Liver (tissue), 9 donors: ENCODE measurements around the gene LYSMD1. TPM values are rescaled to one million over a fixed set of nuclear protein-coding genes. Genes with fewer than 3 reads are reported as not detected.

ENCODE experiments used
- DNase-seq: peaks from one replicate; pipeline ENCODE4 v3.0.0-alpha.2; 2017; ENCODE audit warnings: low spot score
- H3K27ac ChIP-seq, 2 donors: one replicate each; pipeline ENCODE4 v1.7.0; 2013; ENCODE audit warnings: inconsistent platforms in 2 of 2, low read length in 2 of 2, control low read depth in 1 of 2, low read depth in 1 of 2, mild to moderate bottlenecking in 1 of 2
- H3K27me3 ChIP-seq, 4 donors: one replicate each; pipeline versions ENCODE4 v1.6.1 to v1.7.0; 2013; ENCODE audit warnings: low read length in 3 of 4, inconsistent platforms in 1 of 4, mild to moderate bottlenecking in 1 of 4, moderate library complexity in 1 of 4; ENCODE audit not compliant: control insufficient read depth in 4 of 4, insufficient read depth in 4 of 4
- H3K36me3 ChIP-seq, 4 donors: one replicate each; pipeline versions ENCODE4 v1.6.1 to v1.7.0; 2013; ENCODE audit warnings: low read length in 3 of 4, mild to moderate bottlenecking in 3 of 4, low read depth in 1 of 4, moderate library complexity in 1 of 4; ENCODE audit not compliant: control insufficient read depth in 4 of 4, insufficient read depth in 3 of 4
- H3K4me1 ChIP-seq, 4 donors: one replicate each; pipeline versions ENCODE4 v1.6.1 to v1.7.0; 2013; ENCODE audit warnings: low read length in 3 of 4, mild to moderate bottlenecking in 3 of 4, moderate library complexity in 1 of 4; ENCODE audit not compliant: control insufficient read depth in 4 of 4, insufficient read depth in 4 of 4
- H3K4me3 ChIP-seq, 3 donors: one replicate each; pipeline versions ENCODE4 v1.6.1 to v1.7.0; 2013; ENCODE audit warnings: low read length in 3 of 3, control low read depth in 1 of 3, low read depth in 1 of 3, mild to moderate bottlenecking in 1 of 3
- H3K9ac ChIP-seq, 2 donors: one replicate each; pipeline ENCODE4 v1.7.0; 2013; ENCODE audit warnings: low read length in 2 of 2, mild to moderate bottlenecking in 2 of 2, moderate library complexity in 2 of 2, control low read depth in 1 of 2, low read depth in 1 of 2
- H3K9me3 ChIP-seq, 4 donors: one replicate each; pipeline versions ENCODE4 v1.6.1 to v1.7.0; 2013; ENCODE audit warnings: low read length in 3 of 4; ENCODE audit not compliant: control insufficient read depth in 4 of 4
- EGR1 ChIP-seq, 2 donors: IDR thresholded peaks; 2 replicates each; pipeline ENCODE4 v1.6.1; 2016 to 2018; ENCODE audit warnings: antibody characterized with exemption in 2 of 2, low read depth in 2 of 2
- FOXA1 ChIP-seq: IDR thresholded peaks from 2 replicates; pipeline ENCODE4 v1.6.1; 2016; ENCODE audit warnings: antibody characterized with exemption
- FOXA2 ChIP-seq: IDR thresholded peaks from 2 replicates; pipeline ENCODE4 v1.6.1; 2016; ENCODE audit warnings: antibody characterized with exemption
- GABPA ChIP-seq, 2 donors: IDR thresholded peaks in 1 of 2; conservative IDR thresholded peaks in 1 of 2; 2 replicates each; pipeline ENCODE4 v1.6.1; 2016; ENCODE audit warnings: antibody characterized with exemption in 2 of 2, mild to moderate bottlenecking in 1 of 2, moderate library complexity in 1 of 2
- HNF4A ChIP-seq, 2 donors: conservative IDR thresholded peaks; 2 replicates each; pipeline ENCODE4 v1.6.1; 2016; ENCODE audit warnings: antibody characterized with exemption in 2 of 2, mild to moderate bottlenecking in 2 of 2
- HNF4G ChIP-seq: IDR thresholded peaks from 2 replicates; pipeline ENCODE4 v1.6.1; 2016; ENCODE audit warnings: antibody characterized with exemption
- JUND ChIP-seq, 2 donors: IDR thresholded peaks; 2 replicates each; pipeline ENCODE4 v1.6.1; 2016; ENCODE audit warnings: antibody characterized with exemption in 2 of 2
- MAX ChIP-seq: IDR thresholded peaks from 2 replicates; pipeline ENCODE4 v1.6.1; 2016; ENCODE audit warnings: antibody characterized with exemption
- RAD21 ChIP-seq, 2 donors: IDR thresholded peaks; 2 replicates each; pipeline ENCODE4 v1.6.1; 2016; ENCODE audit warnings: antibody characterized with exemption in 2 of 2, mild to moderate bottlenecking in 2 of 2
- REST ChIP-seq: IDR thresholded peaks from 2 replicates; pipeline ENCODE4 v1.6.1; 2016; ENCODE audit warnings: antibody characterized with exemption, mild to moderate bottlenecking
- RXRA ChIP-seq, 2 donors: IDR thresholded peaks; 2 replicates each; pipeline ENCODE4 v1.6.1; 2017 to 2018; ENCODE audit warnings: antibody characterized with exemption in 2 of 2, mild to moderate bottlenecking in 1 of 2
- SP1 ChIP-seq: IDR thresholded peaks from 2 replicates; pipeline ENCODE4 v1.6.1; 2018; ENCODE audit warnings: antibody characterized with exemption, mild to moderate bottlenecking
- TAF1 ChIP-seq: conservative IDR thresholded peaks from 2 replicates; pipeline ENCODE4 v1.6.1; 2016; ENCODE audit warnings: antibody characterized with exemption, mild to moderate bottlenecking
- YY1 ChIP-seq: IDR thresholded peaks from 2 replicates; pipeline ENCODE4 v1.6.1; 2016; ENCODE audit warnings: antibody characterized with exemption, mild to moderate bottlenecking
- WGBS: extraction: QIAGEN DNeasy Blood & Tissue Kit; methylation state at CpG from one replicate; pipeline ENCODE4 v1.1.7; 2013; 5-methylcytosine and 5-hydroxymethylcytosine counted together
- polyA plus RNA-seq, 2 donors: library from polyadenylated mRNA; stranded (reverse) in 1 of 2; unstranded in 1 of 2; fragments of 200-250 nt in 1 of 2; fragments of >200 nt in 1 of 2; fragmentation: Nextera tagmentation in 1 of 2; extraction: Ambion mirVana in 1 of 2; gene quantifications; one replicate each; pipeline versions ENCODE4 v1.2.1 to v1.2.3, GENCODE V29; 2013 to 2015
- total RNA-seq, 2 donors: library from RNA; depleted of rRNA; stranded (reverse); fragments of >200 nt; gene quantifications; one replicate each; pipeline ENCODE4 v1.2.3, GENCODE V29; 2014
- TF ChIP-seq, protein P1 (sequence below): IDR thresholded peaks from 2 replicates; pipeline ENCODE4 v1.6.1; 2016; ENCODE audit warnings: antibody characterized with exemption
- TF ChIP-seq, protein P2 (sequence below): IDR thresholded peaks from 2 replicates; pipeline ENCODE4 v1.6.1; 2016; ENCODE audit warnings: antibody characterized with exemption
- donor health status: healthy.
- donor health status: healthy.
- donor health status: healthy.
- donor health status: healthy.
- donor health status: healthy.

The LYSMD1 gene
- total and polyA plus RNA-seq, 4 donors: 2.8 to 5.3 (median 3.9) TPM

GRCh38 chr1:151159373-151159772 lies 6.3 kb downstream of the LYSMD1 start (continued):
- TF ChIP-seq, protein P1, sequence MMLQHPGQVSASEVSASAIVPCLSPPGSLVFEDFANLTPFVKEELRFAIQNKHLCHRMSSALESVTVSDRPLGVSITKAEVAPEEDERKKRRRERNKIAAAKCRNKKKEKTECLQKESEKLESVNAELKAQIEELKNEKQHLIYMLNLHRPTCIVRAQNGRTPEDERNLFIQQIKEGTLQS: no peak
- TF ChIP-seq RAD21 (IDR thresholded peaks at IDR 0.05) (no peak), MAX (no peak), SP1 (no peak), JUND (IDR thresholded peaks at IDR 0.05) (no peak), FOXA2 (no peak)

DNA sequence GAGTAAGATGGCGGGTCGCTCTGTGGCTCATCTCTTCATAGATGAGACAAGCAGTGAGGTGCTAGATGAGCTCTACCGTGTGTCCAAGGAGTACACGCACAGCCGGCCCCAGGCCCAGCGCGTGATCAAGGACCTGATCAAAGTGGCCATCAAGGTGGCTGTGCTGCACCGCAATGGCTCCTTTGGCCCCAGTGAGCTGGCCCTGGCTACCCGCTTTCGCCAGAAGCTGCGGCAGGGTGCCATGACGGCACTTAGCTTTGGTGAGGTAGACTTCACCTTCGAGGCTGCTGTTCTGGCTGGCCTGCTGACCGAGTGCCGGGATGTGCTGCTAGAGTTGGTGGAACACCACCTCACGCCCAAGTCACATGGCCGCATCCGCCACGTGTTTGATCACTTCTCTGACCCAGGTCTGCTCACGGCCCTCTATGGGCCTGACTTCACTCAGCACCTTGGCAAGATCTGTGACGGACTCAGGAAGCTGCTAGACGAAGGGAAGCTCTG lies 6.9 kb downstream of the LYSMD1 start:
- TF ChIP-seq TAF1 (no peak), GABPA (IDR thresholded peaks at IDR 0.05 in 1 of 2, conservative IDR thresholded peaks at IDR 0.05 in 1 of 2) (no peak), RXRA (IDR thresholded peaks at IDR 0.05) (no peak), HNF4G (no peak), JUND (IDR thresholded peaks at IDR 0.05) (no peak), SP1 (no peak), FOXA2 (no peak), YY1 (no peak), RAD21 (IDR thresholded peaks at IDR 0.05) (no peak), REST (no peak), FOXA1 (no peak), HNF4A (conservative IDR thresholded peaks at IDR 0.05) (no peak), MAX (no peak), EGR1 (IDR thresholded peaks at IDR 0.05; ENCODE audit: low read depth in 2 of 2) (no peak)
- TF ChIP-seq, protein P2, sequence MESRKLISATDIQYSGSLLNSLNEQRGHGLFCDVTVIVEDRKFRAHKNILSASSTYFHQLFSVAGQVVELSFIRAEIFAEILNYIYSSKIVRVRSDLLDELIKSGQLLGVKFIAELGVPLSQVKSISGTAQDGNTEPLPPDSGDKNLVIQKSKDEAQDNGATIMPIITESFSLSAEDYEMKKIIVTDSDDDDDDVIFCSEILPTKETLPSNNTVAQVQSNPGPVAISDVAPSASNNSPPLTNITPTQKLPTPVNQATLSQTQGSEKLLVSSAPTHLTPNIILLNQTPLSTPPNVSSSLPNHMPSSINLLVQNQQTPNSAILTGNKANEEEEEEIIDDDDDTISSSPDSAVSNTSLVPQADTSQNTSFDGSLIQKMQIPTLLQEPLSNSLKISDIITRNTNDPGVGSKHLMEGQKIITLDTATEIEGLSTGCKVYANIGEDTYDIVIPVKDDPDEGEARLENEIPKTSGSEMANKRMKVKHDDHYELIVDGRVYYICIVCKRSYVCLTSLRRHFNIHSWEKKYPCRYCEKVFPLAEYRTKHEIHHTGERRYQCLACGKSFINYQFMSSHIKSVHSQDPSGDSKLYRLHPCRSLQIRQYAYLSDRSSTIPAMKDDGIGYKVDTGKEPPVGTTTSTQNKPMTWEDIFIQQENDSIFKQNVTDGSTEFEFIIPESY: no peak
- TF ChIP-seq, protein P1: no peak
- Histone ChIP-seq H3K4me1 (peaks cover 0 to 3% (median 0%) of the 10 kb centered on the region in 4 donors), H3K9ac (no peak overlapping the region), H3K4me3 (no peak overlapping the region), H3K36me3 (peaks cover 2 to 35% (median 14%) of the 10 kb centered on the region in 4 donors), H3K27me3 (no peaks in the 10 kb centered on the region), H3K9me3 (no peaks in the 10 kb centered on the region), H3K27ac (no peak overlapping the region)
- no peak for DNase-seq
- 89% methylated on average over 22 of the region's 22 CpGs for WGBS
